Ovary (tissue), 9 donors: ENCODE measurements around the gene ZDHHC1. TPM values are rescaled to one million over a fixed set of nuclear protein-coding genes. Genes with fewer than 3 reads are reported as not detected.

ENCODE experiments used
- DNase-seq, 5 donors: peaks; one replicate each; pipeline ENCODE4 v3.0.0-alpha.2; 2019 to 2020
- H3K27ac ChIP-seq, 2 donors: fragments of 200-600 bp; one replicate each; pipeline versions ENCODE4 v1.5.1 to v1.8.0; 2019 to 2022
- H3K27me3 ChIP-seq: fragments of 200-600 bp; one replicate; pipeline ENCODE4 v1.8.0; 2022
- H3K36me3 ChIP-seq: fragments of 200-600 bp; sonication (generic); one replicate; pipeline ENCODE4 v1.5.1; 2019
- H3K4me1 ChIP-seq: one replicate; pipeline ENCODE4 v1.8.1; 2013; ENCODE audit warnings: mild to moderate bottlenecking, moderate library complexity; ENCODE audit not compliant: insufficient read depth
- H3K4me3 ChIP-seq: fragments of 200-600 bp; sonication (generic); one replicate; pipeline ENCODE4 v1.5.1; 2017
- H3K9me3 ChIP-seq, 2 donors: fragments of 200-600 bp in 1 of 2; sonication (generic) in 1 of 2; one replicate each; pipeline versions ENCODE4 v1.5.1 to v1.8.1; 2013 to 2019; ENCODE audit warnings: mild to moderate bottlenecking in 1 of 2, moderate library complexity in 1 of 2
- EP300 ChIP-seq: sonication (generic); formaldehyde crosslinking; IDR thresholded peaks from one replicate; pipeline ENCODE4 v1.6.1; 2017; ENCODE audit warnings: antibody characterized with exemption
- POLR2A ChIP-seq: fragments of 450-650 bp; IDR thresholded peaks from one replicate; pipeline ENCODE4 v1.6.1; 2017; ENCODE audit warnings: antibody characterized with exemption, mild to moderate bottlenecking, moderate library complexity
- WGBS, 3 donors: extraction: QIAGEN DNeasy Blood & Tissue Kit in 1 of 3; methylation state at CpG; one replicate each; pipeline versions ENCODE4 v1.1.5 to v1.1.7; 2013 to 2017; 5-methylcytosine and 5-hydroxymethylcytosine counted together
- intact Hi-C, 4 donors: fragments of 100-400 bp; cut with DNase I; formaldehyde crosslinking; loops; one replicate each; pipeline versions ENCODE4 v1.11.0 to v1.15.1; 2022 to 2023
- polyA plus RNA-seq, 2 donors: library from polyadenylated mRNA; stranded (reverse); fragments of 200-250 nt in 1 of 2; fragments of 350-450 nt in 1 of 2; fragmentation: Illumina TruSeq in 1 of 2; extraction: RNeasy Lipid Tissue Mini Kit (QIAGEN cat#74804) in 1 of 2; gene quantifications; one replicate each; pipeline ENCODE4 v1.2.3, GENCODE V29; 2013 to 2014
- total RNA-seq, 7 donors: library from RNA; depleted of rRNA in 2 of 7; stranded (reverse); fragments of >200 nt in 2 of 7; fragmentation: NEBNext Ultra II Directional in 3 of 7; extraction: Animal tissue kit (Norgen Biotek cat#: 25700) in 3 of 7; gene quantifications; one replicate each; pipeline versions ENCODE4 v1.1.0 to v1.2.4, GENCODE V29; 2016 to 2023
- TF ChIP-seq, protein P1 (sequence below), 3 donors: fragments of 450-650 bp in 2 of 3; fragments of 200-600 bp in 1 of 3; IDR thresholded peaks; one replicate each; pipeline versions ENCODE4 v1.5.1 to v1.8.0; 2016 to 2022; ENCODE audit warnings: antibody characterized with exemption in 3 of 3, mild to moderate bottlenecking in 1 of 3
- donor health status: DM: no; HTN: no; CAD: no; lungs with moderate emphysema.
- donor health status: DM: no; HTN: no; CAD: no.
- donor health status: Bipolar disorder and iron deficiency.
- donor health status: DM: yes; HTN: yes; CAD: no.
- donor health status: DM: no; HTN: no; CAD: no.
- donor health status: DM: yes; HTN: yes; CAD: no.

Gene ZDHHC1
- total and polyA plus RNA-seq, 9 donors, result 1.4 to 45.5 (median 21.9) TPM

DNA sequence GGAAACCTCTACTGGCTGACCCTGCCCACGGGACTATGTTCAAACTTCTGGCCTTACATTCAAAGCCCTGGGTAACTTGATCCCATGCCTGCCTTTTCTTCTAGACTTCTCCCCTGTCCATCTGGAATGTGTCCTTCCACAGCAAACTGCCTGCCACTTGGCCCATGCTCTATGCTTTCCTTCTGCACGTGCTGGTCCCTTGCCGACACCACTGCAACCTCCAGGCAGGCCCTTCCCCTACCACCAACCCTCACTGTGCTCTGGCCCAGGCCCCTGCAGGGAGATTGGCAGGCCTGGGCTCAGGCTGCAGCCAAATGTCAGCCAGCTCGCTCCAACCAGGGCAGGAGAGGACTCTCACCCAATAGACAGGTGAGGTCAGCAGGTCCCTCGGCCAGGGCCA is 25.6 kb upstream of the ZDHHC1 start:
- peaks cover 49% of the 10 kb centered on the region for H3K4me1 ChIP-seq
- no peaks in the 10 kb centered on the region for H3K27me3 ChIP-seq
- no peaks in the 10 kb centered on the region for H3K36me3 ChIP-seq
- H3K27ac ChIP-seq, result no peak overlapping the region
- 53 to 74% (median 65%) methylated on average over 5 of the region's 5 CpGs for WGBS, 3 donors
- intact Hi-C loops, result no loop called here
- no peak for DNase-seq
- TF ChIP-seq EP300 (no peak), POLR2A (no peak)
- TF ChIP-seq, protein P1, sequence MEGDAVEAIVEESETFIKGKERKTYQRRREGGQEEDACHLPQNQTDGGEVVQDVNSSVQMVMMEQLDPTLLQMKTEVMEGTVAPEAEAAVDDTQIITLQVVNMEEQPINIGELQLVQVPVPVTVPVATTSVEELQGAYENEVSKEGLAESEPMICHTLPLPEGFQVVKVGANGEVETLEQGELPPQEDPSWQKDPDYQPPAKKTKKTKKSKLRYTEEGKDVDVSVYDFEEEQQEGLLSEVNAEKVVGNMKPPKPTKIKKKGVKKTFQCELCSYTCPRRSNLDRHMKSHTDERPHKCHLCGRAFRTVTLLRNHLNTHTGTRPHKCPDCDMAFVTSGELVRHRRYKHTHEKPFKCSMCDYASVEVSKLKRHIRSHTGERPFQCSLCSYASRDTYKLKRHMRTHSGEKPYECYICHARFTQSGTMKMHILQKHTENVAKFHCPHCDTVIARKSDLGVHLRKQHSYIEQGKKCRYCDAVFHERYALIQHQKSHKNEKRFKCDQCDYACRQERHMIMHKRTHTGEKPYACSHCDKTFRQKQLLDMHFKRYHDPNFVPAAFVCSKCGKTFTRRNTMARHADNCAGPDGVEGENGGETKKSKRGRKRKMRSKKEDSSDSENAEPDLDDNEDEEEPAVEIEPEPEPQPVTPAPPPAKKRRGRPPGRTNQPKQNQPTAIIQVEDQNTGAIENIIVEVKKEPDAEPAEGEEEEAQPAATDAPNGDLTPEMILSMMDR (IDR thresholded peaks at IDR 0.05), result no peak
- H3K4me3 ChIP-seq, result no peak overlapping the region
- H3K9me3 ChIP-seq, result no peaks in the 10 kb centered on the region

DNA sequence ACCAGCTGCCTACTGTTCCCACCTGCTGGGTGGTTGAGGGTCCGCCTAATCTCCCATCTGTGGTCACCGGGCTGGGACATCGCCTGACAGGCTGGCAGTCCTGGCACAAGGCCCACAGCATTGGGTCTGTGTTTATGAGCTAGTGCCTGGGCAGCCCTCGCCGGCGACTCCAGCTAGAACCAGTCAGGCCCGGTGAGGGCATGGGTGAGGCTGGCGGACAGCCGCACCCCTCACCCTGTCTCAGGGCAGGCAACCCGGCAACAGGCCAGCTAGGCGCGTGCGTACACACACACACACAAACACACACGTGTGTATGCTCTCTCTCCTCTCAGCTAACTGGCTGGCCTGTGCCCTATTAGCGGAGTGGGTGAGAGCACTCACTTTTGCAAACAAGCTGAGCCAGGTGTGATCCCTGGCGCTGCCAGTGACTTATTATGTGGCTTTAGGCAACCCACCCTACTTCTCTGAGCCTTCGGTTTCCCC is 25.0 kb upstream of the ZDHHC1 start:
- Histone ChIP-seq H3K36me3 (no peaks in the 10 kb centered on the region), H3K4me1 (peaks cover 43% of the 10 kb centered on the region)
- peak in 1 of 5 donors; percentile 49 for DNase-seq

DNA sequence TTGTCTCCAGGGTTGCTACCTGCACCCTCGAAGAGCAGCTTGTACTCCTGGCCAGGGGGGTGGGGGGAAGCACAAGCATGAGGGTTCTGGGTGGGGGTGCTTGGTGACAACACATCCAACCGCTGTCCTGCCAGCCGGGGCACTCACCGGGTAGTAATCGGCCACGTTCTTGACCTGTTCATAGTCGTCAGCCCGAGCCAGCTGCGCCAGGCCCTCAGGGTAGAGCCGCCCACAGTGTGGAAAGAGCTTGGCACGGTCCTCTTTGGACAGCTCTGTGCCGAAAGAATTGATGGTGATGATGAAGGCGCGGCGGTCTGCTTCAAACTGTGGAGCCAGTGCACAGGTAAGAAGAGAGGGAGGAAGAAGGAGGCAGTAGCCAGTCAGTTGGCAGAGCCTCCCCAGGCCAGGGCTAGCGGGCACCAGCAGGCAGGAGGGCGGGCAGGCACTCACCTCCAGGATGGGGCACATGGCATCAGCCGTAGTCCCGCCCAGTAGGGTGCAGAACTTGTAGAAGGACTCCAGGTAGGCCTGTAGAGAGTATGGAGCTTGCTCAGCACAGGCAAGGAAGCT is 22.6 kb upstream of the ZDHHC1 start:
- H3K36me3 ChIP-seq, result no peaks in the 10 kb centered on the region
- WGBS, 3 donors, result 89 to 91% (median 90%) methylated on average over 19 of the region's 19 CpGs
- intact Hi-C loops, result no loop called here

More for the DNA sequence above, 25.0 kb upstream of the ZDHHC1 start:
- Histone ChIP-seq H3K9me3 (no peaks in the 10 kb centered on the region), H3K27me3 (no peaks in the 10 kb centered on the region), H3K4me3 (no peak overlapping the region), H3K27ac (no peak overlapping the region)
- TF ChIP-seq, protein P1 (IDR thresholded peaks at IDR 0.05), result no peak
- TF ChIP-seq POLR2A (no peak), EP300 (no peak)
- intact Hi-C loops, result no loop called here
- 86 to 88% (median 87%) methylated on average over 16 to 17 of the region's 17 CpGs for WGBS, 3 donors

DNA sequence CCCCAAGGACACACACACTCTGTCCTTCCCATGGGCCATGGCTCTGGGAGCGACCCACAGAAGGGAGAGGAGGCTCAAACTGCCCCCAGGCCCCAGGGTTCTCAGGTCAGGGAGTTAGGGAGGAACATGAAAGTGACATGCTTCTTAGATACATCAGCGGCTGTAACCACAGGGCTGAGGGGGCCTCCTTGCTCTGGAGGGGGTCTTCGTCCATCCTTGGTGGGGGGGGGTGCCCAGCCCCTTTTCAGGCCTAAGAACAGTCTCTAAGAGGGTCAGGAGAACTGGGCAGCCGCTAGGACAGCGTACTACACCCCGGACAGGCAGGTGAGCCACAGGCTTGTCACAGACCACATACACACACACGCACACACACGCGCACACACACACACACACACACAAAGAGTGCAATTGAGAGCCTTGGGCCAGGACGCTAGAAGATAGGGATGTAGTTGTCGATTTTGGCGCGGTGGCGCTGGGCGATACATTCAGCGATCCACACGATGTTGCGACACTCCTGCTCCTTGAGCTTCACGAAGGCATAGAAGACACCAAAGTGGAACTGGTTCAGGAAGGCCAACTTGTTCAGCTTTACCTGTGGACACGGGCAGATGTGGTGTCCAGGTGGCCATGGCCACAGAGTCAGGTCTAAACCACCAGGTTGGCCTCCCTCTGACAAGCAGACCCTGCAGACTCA is 22.0 kb upstream of the ZDHHC1 start:
- peaks cover 13% of the 10 kb centered on the region for H3K4me1 ChIP-seq
- no peak overlapping the region for H3K27ac ChIP-seq
- DNase-seq, result no peak
- 88 to 92% (median 90%) methylated on average over 20 of the region's 20 CpGs for WGBS, 3 donors
- intact Hi-C loops, result no loop called here
- H3K4me3 ChIP-seq, result no peak overlapping the region
- no peaks in the 10 kb centered on the region for H3K36me3 ChIP-seq
- no peaks in the 10 kb centered on the region for H3K27me3 ChIP-seq
- TF ChIP-seq, protein P1 (IDR thresholded peaks at IDR 0.05), result no peak
- no peak for TF ChIP-seq EP300
- TF ChIP-seq POLR2A, result no peak
- no peaks in the 10 kb centered on the region for H3K9me3 ChIP-seq

More for the DNA sequence above, 22.6 kb upstream of the ZDHHC1 start:
- DNase-seq, result no peak
- Histone ChIP-seq H3K27ac (no peak overlapping the region), H3K9me3 (no peaks in the 10 kb centered on the region), H3K4me3 (no peak overlapping the region), H3K27me3 (no peaks in the 10 kb centered on the region), H3K4me1 (peaks cover 20% of the 10 kb centered on the region)
- TF ChIP-seq EP300 (no peak), POLR2A (no peak)
- TF ChIP-seq, protein P1 (IDR thresholded peaks at IDR 0.05), result no peak
